Epithelial cell of proximal tubule (primary cell): ENCODE measurements around the gene CNTNAP4. TPM values are rescaled to one million over a fixed set of nuclear protein-coding genes. Genes with fewer than 3 reads are reported as not detected.

Source experiments
- DNase-seq: peaks from one replicate; pipeline ENCODE4 v3.0.0-alpha.2; 2011; ENCODE audit warnings: low read depth
- H3K4me3 ChIP-seq: 2 replicates; pipeline ENCODE4 v1.5.1; 2011; ENCODE audit warnings: low read depth, mild to moderate bottlenecking, low read length
- total RNA-seq: library from RNA; depleted of rRNA; stranded (reverse); fragments of >200 nt; gene quantifications from 2 replicates; pipeline ENCODE4 v1.2.3, GENCODE V29; 2015
- TF ChIP-seq, protein P1 (sequence below): conservative IDR thresholded peaks from 2 replicates; pipeline ENCODE4 v1.5.1; 2012; ENCODE audit warnings: low read depth, mild to moderate bottlenecking, low read length

CNTNAP4 gene
- total RNA-seq, 1 donor from 2014 or later, result not detected

DNA sequence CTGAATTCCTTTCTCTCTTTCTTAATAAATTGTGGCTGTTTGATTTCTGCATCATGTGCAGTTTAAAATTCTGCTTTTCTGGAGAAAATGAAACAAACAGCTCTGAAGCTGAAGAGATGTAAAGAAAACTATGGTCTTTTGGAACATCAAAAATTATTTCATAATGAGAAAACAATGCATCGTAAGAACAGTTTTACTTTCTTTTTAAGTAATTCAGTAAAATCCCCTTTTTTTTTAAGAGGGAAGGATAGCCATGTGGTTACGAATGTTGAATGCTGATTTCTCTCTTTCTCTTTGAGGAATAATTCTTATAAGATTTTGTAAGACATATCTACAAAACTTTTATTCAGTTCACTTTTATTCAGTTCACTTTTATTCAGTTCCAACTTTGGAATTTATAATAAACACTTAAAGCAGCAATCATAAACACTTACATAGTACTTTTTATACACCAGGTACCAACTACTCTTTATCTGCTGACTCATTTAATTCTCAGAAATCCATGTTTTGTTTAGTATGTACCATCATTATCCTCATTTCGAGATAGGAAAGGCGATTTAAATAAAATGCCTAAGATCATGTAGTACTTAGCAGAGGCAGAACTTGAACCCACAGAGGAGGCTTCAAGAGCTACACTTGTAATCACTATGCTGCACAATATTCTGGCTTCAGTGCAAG, 26.6 kb downstream of the CNTNAP4 start:
- TF ChIP-seq, protein P1, sequence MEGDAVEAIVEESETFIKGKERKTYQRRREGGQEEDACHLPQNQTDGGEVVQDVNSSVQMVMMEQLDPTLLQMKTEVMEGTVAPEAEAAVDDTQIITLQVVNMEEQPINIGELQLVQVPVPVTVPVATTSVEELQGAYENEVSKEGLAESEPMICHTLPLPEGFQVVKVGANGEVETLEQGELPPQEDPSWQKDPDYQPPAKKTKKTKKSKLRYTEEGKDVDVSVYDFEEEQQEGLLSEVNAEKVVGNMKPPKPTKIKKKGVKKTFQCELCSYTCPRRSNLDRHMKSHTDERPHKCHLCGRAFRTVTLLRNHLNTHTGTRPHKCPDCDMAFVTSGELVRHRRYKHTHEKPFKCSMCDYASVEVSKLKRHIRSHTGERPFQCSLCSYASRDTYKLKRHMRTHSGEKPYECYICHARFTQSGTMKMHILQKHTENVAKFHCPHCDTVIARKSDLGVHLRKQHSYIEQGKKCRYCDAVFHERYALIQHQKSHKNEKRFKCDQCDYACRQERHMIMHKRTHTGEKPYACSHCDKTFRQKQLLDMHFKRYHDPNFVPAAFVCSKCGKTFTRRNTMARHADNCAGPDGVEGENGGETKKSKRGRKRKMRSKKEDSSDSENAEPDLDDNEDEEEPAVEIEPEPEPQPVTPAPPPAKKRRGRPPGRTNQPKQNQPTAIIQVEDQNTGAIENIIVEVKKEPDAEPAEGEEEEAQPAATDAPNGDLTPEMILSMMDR, result no peak
- no peak overlapping the region for H3K4me3 ChIP-seq
- no peak for DNase-seq

DNA sequence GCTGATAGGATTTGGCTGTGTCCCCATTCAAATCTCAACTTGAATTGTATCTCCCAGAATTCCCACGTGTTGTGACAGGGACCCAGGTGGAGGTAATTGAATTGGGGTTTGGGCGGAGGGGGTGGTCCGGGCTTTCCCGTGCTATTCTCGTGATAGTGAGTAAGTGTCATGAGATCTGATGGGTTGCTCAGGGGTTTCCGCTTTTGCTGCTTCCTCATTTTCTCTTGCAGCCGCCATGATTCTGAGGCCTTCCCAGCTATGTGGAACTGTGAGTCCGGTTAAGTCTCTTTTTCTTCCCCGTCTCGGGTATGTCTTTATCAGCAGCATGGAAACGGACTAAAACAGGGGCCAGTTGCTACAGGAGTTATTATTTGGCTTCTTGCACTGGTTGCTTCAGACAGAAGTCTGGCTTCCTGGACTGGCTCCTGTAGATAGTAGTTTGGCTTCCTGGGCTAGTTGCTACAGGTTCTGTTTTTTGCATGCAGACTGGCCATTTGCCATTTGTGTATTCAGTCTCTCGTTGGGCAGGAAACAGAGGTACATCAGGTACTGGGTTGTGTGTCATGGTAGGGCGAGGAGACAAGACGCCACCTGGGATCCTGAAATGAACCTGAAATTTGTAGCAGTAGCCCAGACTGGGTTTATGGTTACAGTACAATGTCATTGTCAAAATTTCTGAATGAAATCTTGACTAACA, 32.6 kb downstream of the CNTNAP4 start:
- TF ChIP-seq, protein P1, result no peak
- H3K4me3 ChIP-seq, result no peak overlapping the region
- no peak for DNase-seq

DNA sequence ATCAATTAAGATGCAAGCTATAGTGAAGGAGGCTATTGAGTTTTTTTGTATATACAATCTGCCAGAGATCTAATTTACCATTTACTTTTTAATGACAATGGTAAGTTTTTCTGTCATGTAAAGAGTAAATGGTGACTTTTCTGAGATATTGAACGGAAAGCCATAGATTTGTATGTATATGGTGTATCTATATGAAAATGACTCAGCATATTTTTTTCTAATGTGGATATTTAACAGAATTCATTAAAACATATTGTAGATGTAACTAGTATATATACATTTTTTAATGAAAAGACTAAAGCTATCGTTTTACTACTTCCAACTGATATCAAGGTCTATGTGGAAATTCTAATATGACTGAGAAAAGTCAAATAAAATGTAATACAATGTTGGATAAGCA, 34.1 kb downstream of the CNTNAP4 start:
- no peak for DNase-seq
- no peak overlapping the region for H3K4me3 ChIP-seq
- TF ChIP-seq, protein P1, result no peak

DNA sequence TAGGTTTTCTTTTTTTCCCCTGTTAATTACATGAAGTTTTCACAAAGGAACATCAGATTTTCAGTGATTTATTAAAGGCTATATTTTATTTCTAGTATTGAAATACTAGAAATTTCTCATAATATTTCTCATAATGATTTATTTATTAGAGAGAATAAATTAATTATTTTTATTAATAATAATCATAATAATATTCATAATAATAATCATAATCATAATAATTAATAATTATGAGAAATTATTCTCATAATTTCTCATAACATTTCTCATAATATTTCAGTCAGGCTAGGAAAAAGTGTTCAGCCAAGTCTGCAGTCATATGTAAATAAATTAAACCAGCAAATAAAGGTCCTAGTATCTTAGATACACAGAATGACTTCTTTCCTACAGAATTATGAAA, 41.4 kb downstream of the CNTNAP4 start:
- H3K4me3 ChIP-seq, result no peak overlapping the region
- DNase-seq, result no peak
- TF ChIP-seq, protein P1, result no peak

DNA sequence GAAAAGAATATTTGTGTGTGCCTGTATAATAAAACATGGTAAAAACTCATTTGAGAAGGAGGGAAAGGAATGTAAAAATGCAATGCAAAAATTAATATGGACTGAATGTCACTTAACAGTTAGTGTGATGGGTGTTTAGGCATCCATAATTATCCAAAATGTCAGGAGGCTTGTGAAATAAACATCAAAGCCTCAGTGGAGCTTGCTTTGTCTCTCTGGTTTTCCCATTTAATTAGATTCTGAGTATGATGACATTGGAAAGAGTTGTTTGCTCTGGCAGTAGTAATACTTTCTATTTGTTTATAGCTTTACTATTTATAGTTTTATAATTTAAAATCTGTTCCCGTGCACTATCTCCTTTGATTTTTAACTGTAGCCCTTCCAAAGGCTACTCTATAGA, 51.9 kb downstream of the CNTNAP4 start:
- TF ChIP-seq, protein P1, result no peak
- DNase-seq, result no peak
- H3K4me3 ChIP-seq, result no peak overlapping the region

DNA sequence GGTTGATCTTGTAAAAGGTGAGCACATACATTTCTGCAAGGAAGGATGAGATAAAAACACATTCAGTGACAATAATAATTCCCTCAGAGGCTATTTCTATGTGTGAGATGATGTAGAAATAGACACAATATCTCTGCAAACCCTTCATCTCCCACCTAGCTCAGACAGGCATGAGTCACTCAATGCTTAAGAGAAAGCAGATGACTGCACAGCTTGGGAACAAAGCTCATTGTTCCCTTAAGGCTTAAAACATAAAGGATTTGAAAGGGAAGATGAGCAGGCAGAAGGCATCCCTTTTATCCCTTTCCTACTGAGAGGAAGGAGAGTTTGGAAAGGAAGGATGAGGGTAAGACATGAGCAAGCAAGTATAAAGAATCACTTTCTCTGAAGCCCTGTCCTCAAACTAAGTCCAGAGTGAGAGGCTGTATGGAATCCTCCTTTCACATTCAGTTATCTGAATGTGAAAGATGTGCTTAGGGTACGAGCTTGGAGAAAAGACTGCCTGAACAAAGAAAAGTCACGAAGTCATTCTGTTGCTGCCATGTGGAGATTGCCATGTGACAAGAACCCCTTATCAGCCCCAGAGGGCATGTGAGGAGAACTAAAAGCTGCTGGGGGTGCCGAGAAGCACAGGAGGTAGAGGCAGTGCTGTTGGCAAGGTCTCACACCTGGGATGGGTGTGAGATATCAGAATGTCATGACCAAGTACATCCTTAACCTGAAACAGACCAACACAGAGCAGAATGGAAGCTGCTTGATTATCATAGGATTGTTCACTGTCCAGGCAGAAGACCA, 58.2 kb downstream of the CNTNAP4 start:
- TF ChIP-seq, protein P1, result no peak
- H3K4me3 ChIP-seq, result no peak overlapping the region
- no peak for DNase-seq
